ENCODE results near the gene TANC1.

TANC1 gene

DNA sequence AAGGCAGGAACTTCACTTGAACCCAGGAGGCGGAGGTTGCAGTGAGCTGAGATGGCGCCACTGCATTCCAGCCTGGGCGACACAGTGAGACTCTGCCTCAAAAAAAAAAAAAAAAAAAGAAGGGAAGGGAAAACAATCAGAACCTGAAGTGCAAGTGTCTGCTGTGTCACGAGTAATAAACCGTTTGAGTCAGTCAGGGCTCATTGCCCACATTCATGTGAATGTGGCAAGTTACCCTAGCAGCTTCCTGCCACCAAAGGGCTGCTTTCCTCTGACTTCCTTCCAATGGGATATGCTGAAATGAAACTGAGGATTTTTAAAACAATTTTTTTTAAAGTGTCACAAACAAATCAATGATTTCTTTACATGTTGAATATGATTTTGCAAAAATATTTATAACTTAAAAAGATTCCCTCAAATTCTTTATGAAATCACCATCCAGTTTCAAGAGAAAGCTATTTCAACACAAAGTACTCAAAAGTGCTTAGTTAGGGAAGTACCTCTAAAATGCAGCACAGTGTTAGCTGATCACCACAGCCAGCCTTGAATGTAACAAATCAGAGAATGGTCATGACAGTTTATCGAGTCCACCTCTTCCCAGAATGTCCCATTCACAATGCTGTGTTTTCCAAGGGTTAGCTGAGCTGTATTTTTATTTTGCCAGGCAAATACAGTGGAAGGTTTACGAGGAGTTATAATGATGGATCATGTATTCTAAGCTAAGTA lies 281.7 kb downstream of the TANC1 start:
- TF ChIP-seq, protein P1, sequence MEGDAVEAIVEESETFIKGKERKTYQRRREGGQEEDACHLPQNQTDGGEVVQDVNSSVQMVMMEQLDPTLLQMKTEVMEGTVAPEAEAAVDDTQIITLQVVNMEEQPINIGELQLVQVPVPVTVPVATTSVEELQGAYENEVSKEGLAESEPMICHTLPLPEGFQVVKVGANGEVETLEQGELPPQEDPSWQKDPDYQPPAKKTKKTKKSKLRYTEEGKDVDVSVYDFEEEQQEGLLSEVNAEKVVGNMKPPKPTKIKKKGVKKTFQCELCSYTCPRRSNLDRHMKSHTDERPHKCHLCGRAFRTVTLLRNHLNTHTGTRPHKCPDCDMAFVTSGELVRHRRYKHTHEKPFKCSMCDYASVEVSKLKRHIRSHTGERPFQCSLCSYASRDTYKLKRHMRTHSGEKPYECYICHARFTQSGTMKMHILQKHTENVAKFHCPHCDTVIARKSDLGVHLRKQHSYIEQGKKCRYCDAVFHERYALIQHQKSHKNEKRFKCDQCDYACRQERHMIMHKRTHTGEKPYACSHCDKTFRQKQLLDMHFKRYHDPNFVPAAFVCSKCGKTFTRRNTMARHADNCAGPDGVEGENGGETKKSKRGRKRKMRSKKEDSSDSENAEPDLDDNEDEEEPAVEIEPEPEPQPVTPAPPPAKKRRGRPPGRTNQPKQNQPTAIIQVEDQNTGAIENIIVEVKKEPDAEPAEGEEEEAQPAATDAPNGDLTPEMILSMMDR (IDR thresholded peaks at IDR 0.05) = no peak
- no peak for TF ChIP-seq ZFX (IDR thresholded peaks at IDR 0.05; ENCODE audit: borderline replicate concordance)
- no peak overlapping the region for H3K27ac ChIP-seq

DNA sequence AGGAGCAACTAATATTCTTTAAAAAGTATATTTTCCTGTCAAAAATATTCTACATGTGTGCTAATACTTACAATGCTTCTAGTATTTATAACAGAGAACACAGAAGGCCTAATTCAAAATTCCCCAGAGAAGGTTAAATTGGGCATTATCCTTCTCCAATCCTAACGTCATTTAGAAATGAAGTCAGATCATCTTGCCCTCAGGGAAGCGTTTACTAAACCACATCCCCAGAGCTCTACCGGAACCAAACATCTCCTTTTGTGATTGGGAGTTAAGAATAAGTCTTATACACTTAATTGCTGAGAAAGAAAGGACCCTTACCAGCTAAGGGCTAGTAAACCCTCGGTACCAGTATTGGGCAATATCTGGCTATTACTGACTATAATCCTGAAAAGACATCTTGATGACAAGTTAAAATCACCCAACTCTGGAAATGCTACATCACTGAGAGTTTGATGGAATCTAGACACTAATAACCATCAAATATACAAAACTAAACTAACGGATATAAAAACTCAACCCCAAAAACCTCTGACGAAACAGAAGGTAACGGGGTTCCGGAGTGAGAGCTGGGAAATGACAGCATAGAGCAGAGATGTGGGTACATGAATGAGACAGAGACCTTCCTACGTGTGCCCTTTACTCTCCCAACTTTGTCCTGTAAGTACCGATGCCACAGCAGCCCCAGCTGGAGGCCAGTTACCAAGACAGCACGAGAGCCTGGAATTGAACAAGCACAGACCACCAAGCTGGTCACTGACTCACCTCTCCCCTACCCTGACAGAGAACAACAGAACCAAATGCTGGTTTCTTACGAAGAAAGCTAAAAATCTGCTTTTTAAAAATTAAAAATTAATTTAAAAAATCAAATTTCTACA lies 283.1 kb downstream of the TANC1 start:
- TF ChIP-seq, protein P1 (IDR thresholded peaks at IDR 0.05) = no peak
- TF ChIP-seq ZFX (IDR thresholded peaks at IDR 0.05; ENCODE audit: borderline replicate concordance) = no peak
- no peak overlapping the region for H3K27ac ChIP-seq

DNA sequence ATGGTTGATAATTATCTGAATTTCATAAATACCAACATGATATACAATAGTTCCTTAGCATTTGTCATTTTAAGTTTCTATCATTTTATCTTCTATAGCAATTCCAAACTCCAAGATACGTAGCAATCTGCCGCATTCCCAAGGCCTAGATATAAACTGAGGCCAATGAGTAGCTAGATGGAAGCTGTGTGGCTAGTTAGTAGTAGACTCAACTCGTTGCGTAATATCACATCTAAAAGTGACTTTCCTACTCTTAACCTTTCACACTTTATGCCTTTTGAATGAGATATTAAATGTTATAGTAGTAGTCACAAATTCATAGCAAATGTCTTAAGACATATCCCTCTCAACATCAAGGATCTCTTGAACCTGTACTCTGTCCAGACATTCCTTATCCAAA lies 284.5 kb downstream of the TANC1 start:
- H3K27ac ChIP-seq = no peak overlapping the region
- TF ChIP-seq, protein P1 (IDR thresholded peaks at IDR 0.05) = no peak
- no peak for TF ChIP-seq ZFX (IDR thresholded peaks at IDR 0.05; ENCODE audit: borderline replicate concordance)

DNA sequence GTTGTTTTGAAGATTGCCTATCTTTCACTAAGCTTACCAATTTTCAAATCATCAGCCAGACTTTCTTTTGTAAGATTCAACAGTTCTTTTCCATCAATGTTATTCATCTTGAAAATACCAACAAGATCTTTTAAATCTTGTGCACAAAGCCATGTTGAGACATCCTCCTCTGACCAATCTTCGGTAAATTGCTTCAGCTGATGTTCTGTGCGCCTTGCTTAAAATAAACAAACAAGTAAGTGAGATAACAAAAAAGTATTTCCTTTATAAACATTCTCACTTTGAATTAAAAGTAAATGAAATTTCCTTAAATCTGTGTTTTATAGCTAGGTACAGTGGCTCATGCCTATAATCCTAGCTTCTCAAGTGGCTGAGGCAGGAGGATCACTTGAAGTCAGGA lies 287.7 kb downstream of the TANC1 start:
- H3K27ac ChIP-seq = no peak overlapping the region
- no peak for TF ChIP-seq ZFX (IDR thresholded peaks at IDR 0.05; ENCODE audit: borderline replicate concordance)
- TF ChIP-seq, protein P1 (IDR thresholded peaks at IDR 0.05) = no peak

DNA sequence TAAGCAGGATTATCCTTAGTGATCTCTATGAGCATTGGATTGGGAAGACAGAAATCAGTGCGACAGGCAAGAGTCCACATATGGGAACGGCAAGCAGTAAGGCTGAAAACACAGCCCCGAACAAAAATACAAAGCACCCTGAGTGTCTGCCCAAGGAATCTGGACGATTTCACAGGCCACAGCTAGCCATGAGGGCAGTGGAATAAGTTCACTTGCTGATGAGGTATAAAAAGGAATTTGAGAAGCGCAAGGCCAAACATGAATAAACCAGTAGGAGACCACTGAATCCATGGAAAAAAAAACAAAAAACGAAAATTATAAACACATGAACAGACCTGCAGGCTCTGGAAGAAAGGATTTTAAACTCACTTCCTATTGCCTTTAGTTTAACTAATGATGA lies 293.8 kb downstream of the TANC1 start:
- TF ChIP-seq, protein P1 (IDR thresholded peaks at IDR 0.05) = no peak
- no peak for TF ChIP-seq ZFX (IDR thresholded peaks at IDR 0.05; ENCODE audit: borderline replicate concordance)
- H3K27ac ChIP-seq = no peak overlapping the region

DNA sequence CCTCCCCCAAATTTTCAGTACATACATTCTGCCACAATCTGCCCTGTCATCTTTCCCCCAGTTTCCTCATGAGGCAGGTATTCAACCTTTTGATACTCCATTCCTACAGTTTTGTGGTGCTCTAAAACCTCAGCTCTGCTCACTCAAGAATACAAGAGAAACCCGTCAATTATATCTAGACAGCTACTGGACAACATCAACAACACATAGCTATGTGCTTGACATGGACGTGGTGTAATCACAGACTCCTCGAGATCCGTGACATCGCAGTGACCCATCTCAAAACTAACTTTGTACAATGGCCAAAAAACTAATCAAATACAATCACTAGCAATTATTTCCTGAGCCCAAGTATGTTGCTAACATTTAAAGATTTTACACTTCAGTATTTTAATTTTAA lies 294.5 kb downstream of the TANC1 start:
- no peak for TF ChIP-seq ZFX (IDR thresholded peaks at IDR 0.05; ENCODE audit: borderline replicate concordance)
- TF ChIP-seq, protein P1 (IDR thresholded peaks at IDR 0.05) = no peak
- H3K27ac ChIP-seq = no peak overlapping the region

DNA sequence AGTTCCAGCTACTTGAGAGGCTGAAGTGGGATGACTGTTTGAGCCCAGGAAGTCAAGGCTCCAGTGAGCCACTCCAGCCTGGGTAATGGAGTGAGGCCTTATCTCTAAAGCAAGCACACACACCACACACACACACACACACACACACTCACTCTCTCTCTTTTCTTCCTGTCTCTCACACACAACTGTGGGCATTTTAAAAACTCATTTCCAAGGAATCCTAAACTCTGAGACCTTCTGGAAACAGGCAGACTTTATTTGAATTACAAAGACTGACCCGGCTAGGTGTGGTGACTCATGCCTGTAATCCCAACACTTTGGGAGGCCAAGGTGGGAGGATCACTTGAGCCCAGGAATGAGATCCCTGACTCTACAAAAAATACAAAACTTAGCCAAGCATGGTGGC lies 296.7 kb downstream of the TANC1 start:
- H3K27ac ChIP-seq = no peak overlapping the region
- TF ChIP-seq, protein P1 (IDR thresholded peaks at IDR 0.05) = no peak
- TF ChIP-seq ZFX (IDR thresholded peaks at IDR 0.05; ENCODE audit: borderline replicate concordance) = no peak
